Lower leg skin (tissue), 3 donors: ENCODE measurements around the gene REEP1.

Experiments used
- POLR2A ChIP-seq, 2 donors: fragments of 450-650 bp; IDR thresholded peaks; one replicate each; pipeline ENCODE4 v1.6.1; 2016 to 2017; ENCODE audit warnings: antibody characterized with exemption in 2 of 2, mild to moderate bottlenecking in 1 of 2, moderate library complexity in 1 of 2
- TF ChIP-seq, protein P1 (sequence below), 3 donors: fragments of 450-650 bp; IDR thresholded peaks; one replicate each; pipeline ENCODE4 v1.5.1; 2016; ENCODE audit warnings: antibody characterized with exemption in 3 of 3, mild to moderate bottlenecking in 3 of 3, moderate library complexity in 2 of 3

GRCh38 chr2:86256300-86256699 lies 81.1 kb downstream of the REEP1 start:
- TF ChIP-seq, protein P1, sequence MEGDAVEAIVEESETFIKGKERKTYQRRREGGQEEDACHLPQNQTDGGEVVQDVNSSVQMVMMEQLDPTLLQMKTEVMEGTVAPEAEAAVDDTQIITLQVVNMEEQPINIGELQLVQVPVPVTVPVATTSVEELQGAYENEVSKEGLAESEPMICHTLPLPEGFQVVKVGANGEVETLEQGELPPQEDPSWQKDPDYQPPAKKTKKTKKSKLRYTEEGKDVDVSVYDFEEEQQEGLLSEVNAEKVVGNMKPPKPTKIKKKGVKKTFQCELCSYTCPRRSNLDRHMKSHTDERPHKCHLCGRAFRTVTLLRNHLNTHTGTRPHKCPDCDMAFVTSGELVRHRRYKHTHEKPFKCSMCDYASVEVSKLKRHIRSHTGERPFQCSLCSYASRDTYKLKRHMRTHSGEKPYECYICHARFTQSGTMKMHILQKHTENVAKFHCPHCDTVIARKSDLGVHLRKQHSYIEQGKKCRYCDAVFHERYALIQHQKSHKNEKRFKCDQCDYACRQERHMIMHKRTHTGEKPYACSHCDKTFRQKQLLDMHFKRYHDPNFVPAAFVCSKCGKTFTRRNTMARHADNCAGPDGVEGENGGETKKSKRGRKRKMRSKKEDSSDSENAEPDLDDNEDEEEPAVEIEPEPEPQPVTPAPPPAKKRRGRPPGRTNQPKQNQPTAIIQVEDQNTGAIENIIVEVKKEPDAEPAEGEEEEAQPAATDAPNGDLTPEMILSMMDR (IDR thresholded peaks at IDR 0.05), result no peak
- no peak for TF ChIP-seq POLR2A (IDR thresholded peaks at IDR 0.05)
